ENCODE measurements around the gene SH3GL1.

DNA sequence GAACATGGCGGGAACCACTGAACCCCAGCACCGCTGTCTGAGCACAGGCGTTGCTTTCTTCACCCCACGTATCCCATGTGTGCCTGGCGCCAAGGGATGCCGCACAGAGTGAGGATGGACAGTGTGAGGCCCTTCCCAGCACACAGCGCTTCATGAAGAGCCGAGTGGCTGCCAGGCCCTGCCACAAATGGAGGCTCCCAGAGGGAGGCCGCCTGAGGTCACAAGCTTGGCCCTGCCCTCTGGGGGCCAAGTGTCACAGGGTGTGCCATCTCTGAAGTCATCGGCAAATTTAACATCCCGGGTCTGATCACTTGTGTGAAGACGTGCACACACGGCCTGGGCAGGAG lies 32.6 kb downstream of the SH3GL1 start:
- TF ChIP-seq CTCF (IDR thresholded peaks at IDR 0.05) (no peak), POLR2A (IDR thresholded peaks at IDR 0.05) (no peak)
